HEK293T (cell line): Measurements from ENCODE around the gene USP24.

Experiments used
- FOXK2 ChIP-seq: fragments of 450-650 bp; IDR thresholded peaks from 2 replicates; pipeline ENCODE4 v1.6.1; 2016; ENCODE audit warnings: mild to moderate bottlenecking
- TARDBP ChIP-seq: fragments of 450-650 bp; IDR thresholded peaks from 2 replicates; pipeline ENCODE4 v1.6.1; 2016

GRCh38 chr1:55245781-55246180 is 30.6 kb upstream of the USP24 start:
- TF ChIP-seq FOXK2 (no peak), TARDBP (no peak)
